HCT116 (cell line): ENCODE results near the gene APBA2. TPM values are rescaled to one million over a fixed set of nuclear protein-coding genes. Genes with fewer than 3 reads are reported as not detected.

Experiments
- ATAC-seq: fragments of 200-7000 bp; cut with Tn5 transposase; 2 replicates; pipeline ENCODE4 v1.9.1; 2020; ENCODE audit warnings: mild to moderate bottlenecking, moderate library complexity
- BruUV-seq: library from RNA; stranded (reverse); fragments of 400-500 nt; replicated peaks from 2 replicates; lab custom pipeline; 2021; lab: Mats Ljungman, UMichigan
- CTCF ChIA-PET: fragments of 300-600 bp; sonication (Branson Sonifier 250); formaldehyde crosslinking; loops from one replicate; lab custom pipeline; 2021; ENCODE audit warnings: antibody characterized with exemption; lab: Charles Lee
- POLR2A ChIA-PET: fragments of 300-600, 350-600 bp; sonication (Branson Sonifier 250); formaldehyde crosslinking; loops from one replicate; lab custom pipeline; 2021; ENCODE audit warnings: antibody characterized with exemption; lab: Charles Lee
- RAD21 ChIA-PET, 2 experiments: fragments of 300-600 bp; sonication (Branson Sonifier 250); formaldehyde crosslinking; loops; one replicate each; lab custom pipeline; 2023; ENCODE audit warnings: low total read pairs in 2 of 2; ENCODE audit not compliant: uncharacterized antibody in 2 of 2, unreplicated experiment in 2 of 2, low non-redundant PET in 1 of 2; lab: Charles Lee
- DNase-seq: peaks from one replicate; pipeline ENCODE4 v3.0.0-alpha.2; 2010; ENCODE audit warnings: low read depth, low spot score
- H2AFZ ChIP-seq: fragments of 200-600 bp; shearing (Covaris generic), sonication (generic); 2 replicates; pipeline ENCODE4 v1.6.1; 2017; ENCODE audit warnings: low read depth, mixed run types, mixed read lengths, antibody characterized with exemption, low read length; ENCODE audit not compliant: poor library complexity, severe bottlenecking
- H3K27ac ChIP-seq: 2 replicates; pipeline ENCODE4 v1.5.1; 2012; ENCODE audit warnings: low read depth, low read length
- H3K27me3 ChIP-seq: fragments of 200-600 bp; sonication (generic); 2 replicates; pipeline ENCODE4 v1.6.1; 2016; ENCODE audit warnings: mixed run types, low read length, mixed read lengths; ENCODE audit not compliant: insufficient read depth
- H3K36me3 ChIP-seq, 2 experiments: fragments of 200-500 bp in 1 of 2; fragments of 200-600 bp in 1 of 2; sonication (Bioruptor generic) in 1 of 2; sonication (generic) in 1 of 2; 2 replicates each; pipeline versions ENCODE4 v1.5.1 to v1.6.1; 2014 to 2016; ENCODE audit warnings: low read length in 2 of 2, inconsistent platforms in 1 of 2, mixed read lengths in 1 of 2, mixed run types in 1 of 2; ENCODE audit not compliant: insufficient read depth in 2 of 2, control insufficient read depth in 1 of 2
- H3K4me1 ChIP-seq, 2 experiments: fragments of 200-600 bp in 1 of 2; sonication (generic) in 1 of 2; 2 replicates each; pipeline versions ENCODE4 v1.5.1 to v1.6.1; 2012 to 2017; ENCODE audit warnings: low read length in 2 of 2, inconsistent platforms in 1 of 2, mild to moderate bottlenecking in 1 of 2, mixed read lengths in 1 of 2, mixed run types in 1 of 2, moderate library complexity in 1 of 2; ENCODE audit not compliant: insufficient read depth in 2 of 2, control insufficient read depth in 1 of 2
- H3K4me2 ChIP-seq: fragments of 200-600 bp; sonication (generic); 2 replicates; pipeline ENCODE4 v1.6.1; 2017; ENCODE audit warnings: mixed run types, low read length, mixed read lengths
- H3K4me3 ChIP-seq, 2 experiments: fragments of 200-600 bp in 1 of 2; sonication (generic) in 1 of 2; replicated peaks in 1 of 2; 2 replicates each; pipeline ENCODE4 v1.5.1; 2011 to 2016; ENCODE audit warnings: low read length in 2 of 2, control low read depth in 1 of 2, low read depth in 1 of 2, mild to moderate bottlenecking in 1 of 2, mixed read lengths in 1 of 2, mixed run types in 1 of 2
- H3K79me2 ChIP-seq: fragments of 200-600 bp; sonication (generic); 2 replicates; pipeline ENCODE4 v1.6.1; 2017; ENCODE audit warnings: mild to moderate bottlenecking, mixed run types, low read length, moderate library complexity, mixed read lengths; ENCODE audit not compliant: insufficient read depth
- H3K9ac ChIP-seq: fragments of 200-600 bp; sonication (generic); 2 replicates; pipeline ENCODE4 v1.6.1; 2016; ENCODE audit warnings: low read length, mixed read lengths
- H3K9me2 ChIP-seq: fragments of 200-600 bp; sonication (generic), shearing (Covaris generic); 2 replicates; pipeline ENCODE4 v1.6.1; 2017; ENCODE audit warnings: mixed run types, mild to moderate bottlenecking, moderate library complexity; ENCODE audit not compliant: insufficient read depth
- H3K9me3 ChIP-seq, 2 experiments: fragments of 200-500 bp in 1 of 2; fragments of 200-600 bp in 1 of 2; sonication (Bioruptor generic) in 1 of 2; sonication (generic) in 1 of 2; 2 replicates each; pipeline ENCODE4 v1.6.1; 2014 to 2017; ENCODE audit warnings: low read length in 2 of 2, mixed read lengths in 2 of 2, inconsistent platforms in 1 of 2, low read depth in 1 of 2, mild to moderate bottlenecking in 1 of 2, mixed run types in 1 of 2, moderate library complexity in 1 of 2; ENCODE audit not compliant: control insufficient read depth in 1 of 2, insufficient read depth in 1 of 2
- H4K20me1 ChIP-seq: fragments of 200-600 bp; sonication (generic), shearing (Covaris generic); 2 replicates; pipeline ENCODE4 v1.6.1; 2017; ENCODE audit warnings: mixed run types, mild to moderate bottlenecking, moderate library complexity; ENCODE audit not compliant: insufficient read depth
- ATF3 ChIP-seq: IDR thresholded peaks from 2 replicates; pipeline ENCODE4 v1.6.1; 2012
- CBX3 ChIP-seq: IDR thresholded peaks from 2 replicates; pipeline ENCODE4 v1.6.1; 2012; ENCODE audit warnings: low read depth
- CEBPB ChIP-seq: IDR thresholded peaks from 2 replicates; pipeline ENCODE4 v1.6.1; 2012; ENCODE audit warnings: low read depth
- CTCF ChIP-seq, 3 experiments: fragments of 200-600 bp in 1 of 3; sonication (generic) in 1 of 3; IDR thresholded peaks in 2 of 3; conservative IDR thresholded peaks in 1 of 3; 2 replicates each; pipeline ENCODE4 v1.5.1; 2012 to 2017; ENCODE audit warnings: low read depth in 2 of 3, low read length in 2 of 3, antibody characterized with exemption in 1 of 3, borderline replicate concordance in 1 of 3, control low read depth in 1 of 3, mild to moderate bottlenecking in 1 of 3, mixed read lengths in 1 of 3, mixed run types in 1 of 3, moderate library complexity in 1 of 3; ENCODE audit not compliant: insufficient read depth in 1 of 3
- EGR1 ChIP-seq: IDR thresholded peaks from 2 replicates; pipeline ENCODE4 v1.6.1; 2012; ENCODE audit warnings: low read depth
- ELF1 ChIP-seq: IDR thresholded peaks from 2 replicates; pipeline ENCODE4 v1.6.1; 2012; ENCODE audit warnings: low read depth, borderline replicate concordance
- EZH2 ChIP-seq: fragments of 200-600 bp; sonication (generic); IDR thresholded peaks from 2 replicates; pipeline ENCODE4 v1.6.1; 2017; ENCODE audit warnings: antibody characterized with exemption, mixed run types
- EZH2phosphoT487 ChIP-seq: fragments of 200-600 bp; IDR thresholded peaks from 2 replicates; pipeline ENCODE4 v1.6.1; 2018; ENCODE audit warnings: antibody characterized with exemption, borderline replicate concordance
- FOSL1 ChIP-seq: IDR thresholded peaks from 2 replicates; pipeline ENCODE4 v1.6.1; 2012; ENCODE audit warnings: low read depth
- MAX ChIP-seq: IDR thresholded peaks from 2 replicates; pipeline ENCODE4 v1.6.1; 2012
- RAD21 ChIP-seq: IDR thresholded peaks from 2 replicates; pipeline ENCODE4 v1.6.1; 2012; ENCODE audit warnings: low read depth, mild to moderate bottlenecking
- REST ChIP-seq: IDR thresholded peaks from 2 replicates; pipeline ENCODE4 v1.6.1; 2012; ENCODE audit warnings: low read depth
- SIN3A ChIP-seq: IDR thresholded peaks from 2 replicates; pipeline ENCODE4 v1.6.1; 2012; ENCODE audit warnings: low read depth
- SP1 ChIP-seq: IDR thresholded peaks from 2 replicates; pipeline ENCODE4 v1.6.1; 2012; ENCODE audit warnings: low read depth
- SRF ChIP-seq: IDR thresholded peaks from 2 replicates; pipeline ENCODE4 v1.6.1; 2012; ENCODE audit warnings: low read depth
- YY1 ChIP-seq: IDR thresholded peaks from 2 replicates; pipeline ENCODE4 v1.6.1; 2011; ENCODE audit warnings: low read length, low read depth, moderate library complexity, mild to moderate bottlenecking; ENCODE audit not compliant: insufficient replicate concordance; ENCODE audit errors: extremely low read depth
- ZBTB33 ChIP-seq: IDR thresholded peaks from 2 replicates; pipeline ENCODE4 v1.6.1; 2011; ENCODE audit warnings: mild to moderate bottlenecking, low read length, moderate library complexity; ENCODE audit not compliant: insufficient replicate concordance; ENCODE audit errors: extremely low read depth
- ZFX ChIP-seq: fragments of 450-650 bp; IDR thresholded peaks from 2 replicates; pipeline ENCODE4 v1.6.1; 2017
- intact Hi-C: fragments of 100-400 bp; cut with micrococcal nuclease; formaldehyde crosslinking; loops from 2 replicates; pipeline ENCODE4 v1.10.0; 2022
- total RNA-seq: library from RNA; stranded (reverse); gene quantifications from one replicate; pipeline ENCODE4 v1.2.1, GENCODE V29; 2021; ENCODE audit not compliant: unreplicated experiment

The APBA2 gene
- total RNA-seq, 1 experiment from 2014 or later: 0.47 TPM

- BruUV-seq: no TSS peak
- Histone ChIP-seq H4K20me1 (no peaks in the 10 kb centered on the region), H2AFZ (no peak overlapping the region), H3K9me3 (no peaks in the 10 kb centered on the region), H3K27ac (no peak overlapping the region), H3K9me2 (no peaks in the 10 kb centered on the region), H3K36me3 (no peaks in the 10 kb centered on the region), H3K27me3 (no peaks in the 10 kb centered on the region), H3K9ac (no peak overlapping the region), H3K79me2 (no peaks in the 10 kb centered on the region), H3K4me3 (no peak overlapping the region), H3K4me2 (no peak overlapping the region), H3K4me1 (no peaks in the 10 kb centered on the region)
- ATAC-seq: no peak
- no peak for DNase-seq
- POLR2A ChIA-PET: no interaction called here
- TF ChIP-seq CEBPB (no peak), FOSL1 (no peak), SP1 (no peak), ATF3 (no peak), EZH2 (no peak), CTCF (IDR thresholded peaks at IDR 0.05 in 2 of 3, conservative IDR thresholded peaks at IDR 0.05 in 1 of 3; ENCODE audit: borderline replicate concordance in 1 of 3, insufficient read depth in 1 of 3, low read depth in 2 of 3, low read length in 2 of 3) (no peak), YY1 (no peak), ZFX (no peak), MAX (no peak), ELF1 (no peak), ZBTB33 (no peak), EGR1 (no peak), RAD21 (no peak), SIN3A (no peak), EZH2phosphoT487 (no peak), REST (no peak), CBX3 (no peak), SRF (no peak)
- intact Hi-C loops: no loop called here
- CTCF ChIA-PET: no interaction called here
- RAD21 ChIA-PET: no interaction called here
Measured at GRCh38 chr15:28944696-28945300, 59.0 kb downstream of the APBA2 start.
